NCI-H2227 treated with DMSO at 0.1 percent for 48 hours (cell line): ENCODE measurements around the gene SLC6A19.
"Not testable (repeated sequence)": the region's sequence is repeated elsewhere in the genome, so short reads cannot be mapped to it uniquely, and the experiment has no call there.

Source experiments
- DNase-seq: peaks from one replicate; lab custom pipeline; 2025; lab: John Stamatoyannopoulos, UW

Gene SLC6A19

DNA sequence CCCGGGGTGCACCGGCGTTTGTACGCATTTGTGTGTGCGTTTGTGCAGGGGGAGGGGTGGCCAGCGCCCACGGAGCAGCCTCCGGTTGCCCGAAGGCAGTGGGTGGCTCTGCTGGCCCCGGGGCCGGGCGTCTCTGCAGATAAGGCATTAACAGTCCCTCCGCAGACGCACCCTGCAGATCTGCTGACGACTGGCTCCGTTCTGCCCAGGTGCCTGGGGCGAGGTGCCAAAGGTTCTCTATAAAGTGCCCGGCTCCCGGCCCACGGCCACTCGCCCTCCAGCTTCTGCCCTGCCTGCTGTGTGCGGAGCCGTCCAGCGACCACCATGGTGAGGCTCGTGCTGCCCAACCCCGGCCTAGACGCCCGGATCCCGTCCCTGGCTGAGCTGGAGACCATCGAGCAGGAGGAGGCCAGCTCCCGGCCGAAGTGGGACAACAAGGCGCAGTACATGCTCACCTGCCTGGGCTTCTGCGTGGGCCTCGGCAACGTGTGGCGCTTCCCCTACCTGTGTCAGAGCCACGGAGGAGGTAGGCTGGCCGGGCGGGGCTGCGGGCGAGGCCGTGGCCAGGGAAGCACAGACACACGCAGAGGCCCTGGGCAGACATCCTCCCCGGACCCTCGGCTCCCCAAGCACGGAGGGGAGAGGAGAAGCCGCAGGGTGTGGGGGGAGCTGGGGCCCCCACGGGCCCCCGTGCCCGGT is at the start of gene SLC6A19:
Gene SLC6A19 (plus strand): TSS at position 269 of the 699 bp plus-strand sequence. CDS start 56 bp downstream, at position 325.
- no peak for DNase-seq

DNA sequence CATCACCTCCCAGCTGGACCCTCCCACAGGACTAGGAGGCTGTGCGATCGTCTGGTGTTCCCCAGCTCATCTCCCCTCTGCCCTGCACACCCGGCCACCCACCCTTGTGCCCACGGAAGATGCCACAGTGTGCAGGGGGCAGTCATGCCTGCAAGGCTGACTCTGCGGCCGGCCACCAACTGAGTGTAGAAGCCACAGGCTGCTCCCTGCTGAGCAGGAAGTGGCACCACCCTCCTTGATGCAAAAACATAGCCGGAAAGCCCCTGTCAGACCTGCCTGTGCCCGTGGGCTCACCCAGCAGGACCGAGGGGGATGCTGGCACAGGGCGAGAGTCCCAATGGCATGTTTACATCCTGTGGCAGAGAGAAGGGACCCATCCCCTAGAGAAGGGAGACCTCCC is 49.2 kb upstream of the SLC6A19 start:
- DNase-seq: no peak

DNA sequence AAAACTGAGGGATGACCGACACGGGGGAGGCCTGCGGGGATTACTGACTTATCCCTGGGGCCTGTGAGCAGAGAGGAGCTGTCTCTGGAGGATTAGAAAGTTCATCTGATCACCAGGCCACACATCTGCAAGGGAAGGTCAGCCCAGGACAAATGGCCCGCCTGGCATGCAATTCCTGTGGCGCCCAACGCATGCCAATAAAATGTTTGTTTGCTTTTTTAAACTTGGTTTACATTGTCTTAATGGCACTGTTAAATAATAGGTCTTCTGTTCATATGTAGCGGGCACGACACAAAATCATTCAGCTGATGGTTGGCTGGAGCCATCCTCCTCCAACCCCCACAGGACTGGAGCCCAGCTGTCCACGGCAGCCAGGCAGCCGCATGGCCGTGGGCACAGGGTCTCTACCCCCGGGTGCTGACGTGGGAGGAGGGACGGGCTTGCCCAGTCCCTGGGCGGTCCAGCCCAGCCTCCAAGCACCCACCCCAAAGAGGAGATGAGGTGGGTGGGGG is 48.6 kb upstream of the SLC6A19 start:
- peak; percentile 20 for DNase-seq

DNA sequence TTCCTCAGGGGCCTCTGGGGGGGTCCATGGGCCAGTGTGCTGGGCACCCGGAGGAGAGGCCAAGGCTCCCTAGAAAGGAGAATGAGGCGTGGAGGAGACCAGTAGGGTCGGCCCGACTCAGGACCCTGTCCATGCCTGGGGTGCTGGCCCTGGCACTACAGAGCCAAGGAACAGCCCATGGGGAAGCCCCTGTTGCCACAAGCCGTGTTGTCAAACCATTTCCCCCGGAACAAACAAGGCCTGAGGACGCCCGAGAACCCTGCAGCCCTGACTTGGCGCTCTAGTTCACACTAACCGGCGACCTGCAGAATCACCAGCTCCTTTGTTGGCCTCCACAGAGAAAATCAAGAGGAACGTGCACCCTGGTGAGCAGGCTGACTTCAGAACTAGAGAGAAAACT is 48.0 kb upstream of the SLC6A19 start:
- no peak for DNase-seq

DNA sequence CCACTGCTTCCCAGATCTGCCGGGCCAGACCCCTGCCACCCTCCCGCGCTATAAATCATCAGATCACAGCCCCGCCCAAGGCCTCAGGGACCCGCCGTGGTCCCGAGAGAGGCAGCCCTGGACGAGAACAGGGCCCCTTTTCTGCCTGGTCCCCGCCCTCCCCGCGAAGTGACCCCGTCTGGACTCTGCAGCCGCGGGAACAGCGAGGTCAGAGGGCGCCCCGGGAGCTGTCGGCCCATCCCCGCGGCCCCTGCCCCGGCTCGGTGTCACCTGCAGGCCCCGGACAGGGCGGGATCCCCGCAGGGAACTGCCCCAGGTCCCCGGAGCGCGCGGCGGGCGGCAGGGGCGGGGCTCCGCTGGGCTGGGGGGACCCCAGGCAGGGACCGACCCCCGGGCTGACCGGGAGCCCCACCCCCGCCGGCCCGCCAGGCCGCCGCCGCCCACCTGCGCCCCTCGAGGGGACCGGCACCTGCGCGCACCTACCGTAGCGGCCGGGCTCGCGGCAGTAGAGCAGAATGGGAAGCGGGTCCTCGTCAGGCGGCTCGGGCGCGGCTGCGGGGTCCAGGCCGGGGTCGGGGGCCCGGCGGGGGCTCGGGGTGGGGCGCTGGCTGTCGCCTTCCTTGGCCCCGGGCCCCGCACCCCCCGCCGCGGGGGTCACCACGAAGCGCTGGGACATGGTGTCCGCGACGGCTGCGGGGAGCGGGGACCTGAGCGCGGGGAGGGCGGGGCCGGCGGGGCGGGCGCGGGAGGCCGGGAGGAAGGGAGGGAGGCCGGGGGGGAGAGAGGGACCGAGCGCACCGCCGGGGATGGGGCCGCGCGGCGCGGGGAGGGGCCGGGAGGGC is 46.0 kb upstream of the SLC6A19 start:
- no peak for DNase-seq

DNA sequence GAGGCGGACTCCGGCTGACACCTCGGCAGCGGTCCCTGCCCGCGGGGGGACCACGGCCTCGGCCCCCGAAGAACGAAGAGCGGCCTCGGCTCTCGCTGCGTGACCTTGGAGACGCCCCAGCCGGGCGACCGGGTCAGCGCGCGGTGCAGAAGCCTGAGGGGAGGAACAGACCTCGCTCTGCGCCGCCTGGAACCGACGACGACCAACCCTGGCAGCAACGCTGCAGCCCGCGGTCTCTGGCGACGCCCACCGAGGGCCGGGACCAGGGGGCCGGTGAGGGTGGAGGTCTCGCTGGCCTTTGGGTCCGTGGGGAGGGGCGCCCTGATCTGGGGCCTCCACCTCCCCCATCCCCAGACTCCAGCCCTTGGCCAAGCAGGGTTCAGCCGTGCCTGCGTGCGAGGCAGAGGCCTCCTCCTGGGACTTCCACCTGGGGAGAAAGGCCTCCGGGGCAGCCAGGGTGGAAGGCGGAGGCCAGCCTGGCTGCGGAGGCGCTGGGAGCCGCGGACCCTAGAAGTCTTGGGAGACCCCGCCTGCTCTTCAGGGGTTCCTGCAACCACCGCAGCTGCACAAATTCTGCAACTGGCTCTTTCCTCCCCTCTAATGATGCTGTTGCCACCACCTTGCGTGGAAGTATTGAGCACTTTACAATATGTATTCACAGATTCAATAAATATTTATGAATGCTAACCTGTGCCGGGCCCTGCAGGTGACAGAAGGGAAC is 45.2 kb upstream of the SLC6A19 start:
- no peak for DNase-seq

DNA sequence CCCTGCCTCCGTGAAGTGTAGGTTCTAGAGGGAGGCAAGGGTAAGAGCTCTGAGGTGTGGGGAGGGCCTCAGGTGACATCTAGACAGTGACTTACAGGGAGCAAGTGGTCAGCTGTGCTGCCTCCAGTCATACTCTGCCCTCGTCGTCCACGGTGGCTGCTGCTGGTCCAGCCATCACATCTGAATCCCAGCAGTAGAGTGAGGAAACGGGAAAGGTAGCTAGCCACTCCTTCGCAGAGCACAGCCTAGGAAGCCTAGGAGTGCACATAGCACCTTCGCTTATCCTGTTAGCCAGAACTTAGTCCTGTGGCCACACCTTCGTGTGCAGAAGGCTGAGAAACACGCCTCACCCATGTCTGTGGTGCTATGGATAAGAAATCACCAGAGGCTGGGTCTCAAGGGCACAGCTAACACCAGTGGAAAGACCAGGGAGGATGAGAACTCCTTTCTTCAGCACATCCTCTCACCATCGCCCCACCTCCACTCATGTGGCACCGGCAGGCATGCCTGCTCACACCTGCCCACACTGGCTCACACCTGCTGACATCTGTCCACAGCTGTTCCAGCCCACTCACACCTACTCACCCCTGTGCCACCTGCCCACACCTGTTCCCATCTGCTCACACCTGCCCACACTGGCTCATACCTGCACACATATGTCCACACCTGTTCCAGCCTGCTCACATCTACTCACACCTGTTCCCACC is 44.5 kb upstream of the SLC6A19 start:
- DNase-seq: no peak

DNA sequence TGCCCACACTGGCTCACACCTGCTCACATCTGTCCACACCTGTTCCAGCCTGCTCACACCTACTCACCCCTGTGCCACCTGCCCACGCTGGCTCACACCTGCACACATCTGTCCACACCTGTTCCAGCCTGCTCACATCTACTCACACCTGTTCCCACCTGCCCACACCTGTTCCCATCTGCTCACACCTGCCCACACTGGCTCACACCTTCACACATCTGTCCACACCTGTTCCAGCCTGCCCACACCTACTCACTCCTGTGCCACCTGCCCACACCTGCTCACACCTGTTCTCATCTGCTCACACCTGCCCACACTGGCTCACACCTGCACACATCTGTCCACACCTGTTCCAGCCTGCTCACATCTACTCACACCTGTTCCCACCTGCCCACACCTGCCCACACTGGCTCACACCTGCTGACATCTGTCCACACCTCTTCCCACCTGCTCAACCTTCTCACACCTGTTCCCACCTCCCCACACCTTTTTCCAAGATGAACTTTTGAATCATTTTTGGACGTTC is 43.9 kb upstream of the SLC6A19 start:
- DNase-seq: not testable (repeated sequence)

DNA sequence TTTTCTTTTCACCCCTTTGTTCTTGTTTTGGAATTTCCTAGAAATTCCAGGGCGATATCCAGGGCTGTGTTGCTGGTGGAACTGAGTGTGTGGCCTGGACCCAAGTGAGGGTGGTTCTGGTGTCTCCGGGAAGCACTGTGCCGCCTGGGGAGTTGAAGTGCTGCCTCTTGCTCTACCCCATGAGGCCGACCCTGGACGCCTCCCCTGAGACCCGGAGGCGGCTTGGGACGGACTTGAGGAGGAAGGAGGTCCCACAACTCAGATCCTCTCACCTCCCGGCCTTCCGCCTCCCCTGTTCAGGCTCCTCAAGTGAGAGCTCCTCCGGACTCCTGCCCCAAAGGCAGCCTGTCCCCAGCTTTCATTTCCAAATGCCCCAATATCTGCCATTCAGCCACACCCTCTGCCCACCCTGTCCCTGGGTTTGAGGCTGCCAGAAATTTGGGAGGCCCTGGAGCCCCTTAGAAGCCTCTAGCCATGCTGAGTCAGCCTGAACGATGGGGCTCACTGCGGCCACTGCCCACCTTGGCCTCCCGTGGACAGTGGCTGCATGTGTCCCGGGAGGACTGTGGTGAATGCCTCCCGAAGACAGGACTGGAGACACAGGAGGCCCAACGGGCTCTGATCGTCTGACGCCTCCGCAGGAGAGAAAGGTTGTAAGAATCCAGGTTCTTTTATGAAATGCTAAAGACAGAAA is 42.6 kb upstream of the SLC6A19 start:
- no peak for DNase-seq

DNA sequence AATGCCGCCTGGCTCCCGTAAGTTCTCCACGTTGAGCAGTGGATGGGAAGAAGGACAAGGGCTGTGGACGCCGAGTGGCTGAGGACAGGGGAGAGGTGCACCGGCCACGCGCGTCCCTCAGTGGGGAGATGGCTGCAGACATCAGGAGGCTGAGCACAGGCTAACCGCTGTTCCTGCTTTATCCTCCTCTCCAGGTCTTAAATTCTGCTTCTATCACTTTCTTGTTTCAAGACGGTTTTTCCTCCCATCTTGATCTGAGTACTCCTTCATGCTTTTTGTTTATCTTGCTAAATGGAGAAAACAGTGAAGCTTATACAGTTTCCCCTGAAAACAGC is 42.1 kb upstream of the SLC6A19 start:
- no peak for DNase-seq

DNA sequence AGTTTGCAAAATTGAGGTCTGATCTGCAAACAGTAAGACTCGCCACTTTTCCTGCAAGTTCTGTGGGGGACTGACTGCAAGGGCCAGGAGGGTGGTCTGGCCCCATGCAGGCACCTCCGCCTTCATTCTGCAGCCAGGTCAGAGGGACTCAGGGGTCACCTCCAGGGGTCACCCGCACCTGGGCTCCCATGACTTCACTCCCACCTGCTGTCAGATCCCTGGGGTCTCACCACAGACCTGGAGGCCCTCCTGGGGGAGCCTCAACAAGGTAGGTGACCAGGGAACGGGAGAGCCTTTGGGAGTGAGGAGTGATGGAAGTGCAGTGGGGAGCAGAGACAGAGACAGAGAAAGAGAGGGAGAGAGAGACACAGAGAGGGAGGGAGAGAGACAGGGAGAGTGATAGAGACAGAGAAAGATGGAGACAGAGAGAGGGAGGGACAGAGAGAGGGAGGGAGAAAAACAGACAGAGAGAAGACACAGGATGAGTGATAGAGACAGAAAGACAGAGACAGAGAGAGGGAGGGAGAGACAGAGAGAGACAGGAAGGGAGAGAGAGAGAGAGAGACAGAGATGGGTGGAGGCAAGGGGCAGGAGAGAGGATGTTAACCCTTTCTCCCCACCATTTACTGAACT is 41.5 kb upstream of the SLC6A19 start:
- no peak for DNase-seq

DNA sequence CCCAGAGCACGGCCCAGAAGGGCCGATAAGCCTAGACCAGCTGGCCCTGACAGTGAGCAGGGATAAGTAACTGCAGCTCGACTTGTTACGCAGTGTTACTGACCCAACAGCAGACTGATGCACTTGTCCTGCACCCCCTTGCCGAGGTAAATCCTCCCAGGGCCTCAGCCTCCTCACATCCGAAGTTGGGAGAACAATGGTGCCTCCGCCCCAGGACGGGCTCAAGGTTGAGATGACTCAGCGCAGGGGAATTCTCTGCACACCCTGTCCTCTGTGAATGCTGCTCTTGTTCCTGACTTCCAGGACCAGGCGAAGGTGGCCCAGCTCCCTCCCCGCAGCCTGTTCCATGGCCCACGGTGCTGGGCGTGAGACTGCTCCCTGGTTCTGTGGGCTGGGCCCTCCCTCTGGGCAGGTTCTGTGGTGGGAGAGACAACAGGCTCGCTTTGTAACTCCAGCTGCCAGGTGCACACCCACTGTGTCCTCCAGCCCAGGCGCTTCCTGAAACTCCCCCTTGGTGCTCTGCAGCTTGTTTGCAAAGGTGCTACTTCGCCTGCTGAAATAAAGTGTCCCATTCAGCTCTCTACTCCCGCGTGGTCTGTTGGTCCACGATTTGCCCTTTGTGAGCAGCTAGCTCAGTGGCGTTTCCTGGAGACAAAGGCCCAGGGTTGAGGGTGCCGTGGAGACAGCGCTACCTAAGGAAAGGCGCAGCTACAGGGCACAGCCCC is 40.1 kb upstream of the SLC6A19 start:
- no peak for DNase-seq

DNA sequence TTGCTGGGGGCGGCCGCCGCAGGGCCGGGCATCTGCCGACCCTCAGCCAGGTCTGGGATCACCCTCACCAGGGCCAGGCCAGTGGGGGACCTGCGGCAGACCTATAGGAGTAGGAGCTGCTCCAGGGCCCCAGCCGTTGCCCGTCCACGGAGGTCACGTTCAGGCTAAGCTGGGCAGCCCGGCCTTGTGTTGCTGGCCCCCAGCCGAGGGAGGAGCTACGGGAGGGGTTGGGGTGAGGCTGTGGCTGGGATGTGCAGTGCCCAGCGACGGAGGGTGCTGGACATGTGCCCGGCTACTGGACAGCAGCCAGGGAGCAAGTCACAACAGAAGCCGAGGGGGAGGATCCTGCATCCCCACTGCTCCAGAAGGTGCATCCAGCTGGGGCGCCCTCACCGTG is 39.6 kb upstream of the SLC6A19 start:
- DNase-seq: no peak

DNA sequence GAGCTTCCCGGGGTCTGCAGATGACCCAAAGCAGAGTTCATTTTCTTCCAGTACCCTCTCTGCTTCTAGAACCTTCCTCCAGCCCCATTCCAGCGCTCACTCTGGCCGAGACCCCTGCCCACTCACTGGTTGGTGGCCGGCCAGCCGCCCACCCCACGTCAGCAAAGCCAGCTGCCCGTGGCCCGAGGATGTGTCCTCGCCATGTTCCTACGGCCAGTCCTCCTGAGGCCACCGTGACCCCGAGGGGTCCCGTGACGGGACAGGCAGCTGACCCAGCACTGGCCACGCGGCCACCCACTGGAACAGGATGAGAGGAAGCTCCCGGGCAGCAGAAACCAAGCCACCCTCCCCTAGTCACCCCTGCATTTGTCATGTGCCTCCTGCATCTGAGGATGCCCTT is 39.1 kb upstream of the SLC6A19 start:
- DNase-seq: no peak

DNA sequence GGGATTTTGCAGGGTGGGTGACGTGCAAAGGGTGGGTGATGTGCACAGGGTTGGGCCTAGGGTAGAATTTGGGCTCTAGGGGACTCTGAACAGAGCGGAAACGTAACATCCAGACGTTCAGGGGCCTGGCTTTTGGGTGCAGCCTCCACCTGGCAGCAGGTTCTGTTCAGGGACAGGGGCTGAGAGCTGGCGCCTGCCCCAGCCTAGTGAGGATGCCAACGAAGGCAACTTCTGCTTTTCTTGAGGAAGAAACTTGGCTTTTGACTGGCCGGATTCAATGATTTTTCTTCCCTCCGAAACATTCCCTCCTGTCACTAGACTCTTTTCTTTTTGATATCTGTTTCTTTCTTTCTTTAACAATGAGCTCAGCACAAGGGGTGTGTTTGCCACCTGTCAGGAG is 38.6 kb upstream of the SLC6A19 start:
- DNase-seq: no peak

DNA sequence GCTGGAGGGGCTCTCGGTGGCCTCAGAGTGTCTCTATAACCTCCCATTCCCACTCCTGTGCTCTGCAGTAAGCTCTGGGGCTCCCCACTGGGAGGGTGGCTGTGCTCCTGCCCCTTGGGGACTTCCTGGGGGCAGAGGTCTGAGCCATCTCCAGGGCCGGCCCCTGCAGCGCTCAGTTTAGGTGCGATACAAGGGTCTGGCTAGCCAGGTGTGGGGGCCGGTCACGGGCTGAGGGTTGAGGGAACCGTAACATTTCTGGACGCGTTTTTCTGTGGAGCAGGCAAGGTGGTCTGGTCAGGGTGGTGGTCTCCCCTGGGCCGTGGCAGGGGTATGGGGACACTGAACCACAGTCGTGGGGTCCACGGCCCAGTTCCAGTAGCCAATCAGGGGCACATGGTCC is 38.0 kb upstream of the SLC6A19 start:
- DNase-seq: no peak

DNA sequence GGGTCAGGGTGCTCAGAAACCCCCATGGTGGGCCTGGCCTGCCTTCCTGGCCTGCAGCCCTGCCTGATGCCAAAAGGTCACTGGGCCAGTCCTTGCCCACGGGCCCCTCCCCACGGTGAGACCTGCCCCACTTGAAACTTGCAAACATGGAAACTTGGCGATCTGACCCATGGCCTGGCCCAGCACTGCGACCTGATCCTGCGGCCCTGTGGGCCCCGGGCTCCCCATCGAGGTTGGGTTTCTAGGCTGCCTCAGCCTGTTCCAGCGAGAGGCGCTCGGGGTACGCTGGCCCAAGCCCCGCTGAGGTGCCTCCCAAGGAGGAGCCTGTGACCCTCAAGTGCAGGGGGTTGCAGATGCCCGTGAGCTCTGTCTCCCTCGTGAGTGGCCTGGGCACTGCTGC is 37.5 kb upstream of the SLC6A19 start:
- no peak for DNase-seq

DNA sequence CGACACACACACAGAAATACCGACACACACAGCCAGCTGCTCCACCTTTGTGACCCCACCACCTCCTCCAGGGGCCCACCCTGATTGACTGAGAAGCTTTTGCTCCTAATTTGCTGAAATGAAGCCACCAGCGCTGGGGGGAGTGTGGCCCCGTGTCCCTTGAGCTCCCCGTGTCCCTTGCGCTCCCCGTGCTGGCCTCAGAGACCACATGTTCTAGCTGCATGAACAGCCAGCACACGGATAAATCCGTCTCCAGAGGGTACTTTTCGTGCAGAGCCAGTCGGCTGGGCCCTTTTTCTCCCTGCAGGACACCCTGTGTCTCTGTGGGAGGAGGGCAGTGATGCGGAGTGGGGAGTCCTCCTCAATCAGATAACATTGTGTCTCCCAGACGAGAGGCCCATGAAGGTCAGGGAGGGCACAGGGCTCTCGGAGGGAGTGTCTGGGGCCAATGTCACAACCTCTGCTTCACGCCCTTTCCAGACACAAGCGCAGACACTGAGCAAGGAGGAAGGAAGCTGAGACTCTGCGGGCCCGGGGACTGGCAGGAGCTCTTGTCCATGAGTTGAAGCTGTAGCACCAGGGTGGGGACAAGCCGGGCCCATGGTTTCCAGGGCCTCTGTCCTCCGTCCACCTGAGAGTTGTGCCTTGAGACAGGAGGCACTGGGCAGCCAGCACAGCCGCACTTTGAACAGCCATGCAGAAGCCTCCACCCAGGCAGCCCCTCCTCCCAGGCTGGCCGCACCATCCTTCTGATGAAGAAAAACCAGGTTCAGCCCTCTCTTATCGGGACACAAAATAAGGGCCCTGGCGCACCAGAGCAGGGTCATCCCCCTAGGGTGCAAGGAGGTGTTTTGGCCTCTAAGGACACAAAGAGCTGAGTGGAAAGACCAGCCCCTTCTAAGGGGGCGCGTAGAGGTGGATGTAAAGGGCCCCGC is 36.4 kb upstream of the SLC6A19 start:
- DNase-seq: no peak

DNA sequence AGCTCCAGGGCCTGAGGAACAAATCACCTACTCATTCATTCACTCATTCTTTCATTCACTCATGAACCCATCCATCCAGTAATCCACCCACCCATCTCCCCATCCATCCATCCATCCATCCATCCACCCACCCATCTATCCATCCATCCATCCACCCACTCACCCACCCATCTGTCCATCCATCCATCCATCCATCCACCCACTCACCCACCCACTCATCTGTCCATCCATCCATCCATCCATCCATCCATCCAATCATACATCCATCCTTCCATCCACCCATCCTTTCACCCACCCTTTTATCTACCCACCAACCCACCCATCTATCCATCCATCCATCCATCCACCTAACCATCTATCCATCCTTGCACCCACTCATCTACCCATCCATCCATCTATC is 35.5 kb upstream of the SLC6A19 start:
- no peak for DNase-seq
